BE2C (cell line): ENCODE results near the gene GATAD2A.
A peak's percentile ranks its signal among the peaks of the same experiment; 100 is the strongest.

Source experiments
- DNase-seq: peaks from one replicate; pipeline ENCODE4 v3.0.0-alpha.2; 2020
- H3K27me3 ChIP-seq: fragments of 250-450 bp; sonication (Bioruptor Pico); 2 replicates; pipeline ENCODE4 v1.5.1; 2020; ENCODE audit warnings: mild to moderate bottlenecking
- H3K36me3 ChIP-seq: fragments of 250-450 bp; sonication (Bioruptor Pico); 2 replicates; pipeline ENCODE4 v1.5.1; 2020; ENCODE audit warnings: mild to moderate bottlenecking
- H3K4me1 ChIP-seq: fragments of 250-450 bp; sonication (Bioruptor Pico); 2 replicates; pipeline ENCODE4 v1.5.1; 2020
- H3K4me3 ChIP-seq: 2 replicates; pipeline ENCODE4 v1.5.1; 2011; ENCODE audit warnings: low read depth, low read length
- H3K9me3 ChIP-seq: fragments of 250-450 bp; sonication (Bioruptor Pico); 2 replicates; pipeline ENCODE4 v1.5.1; 2020
- TF ChIP-seq, protein P1 (sequence below): IDR thresholded peaks from 2 replicates; pipeline ENCODE4 v1.5.1; 2012; ENCODE audit warnings: mild to moderate bottlenecking, low read depth, low read length

The GATAD2A gene

DNA sequence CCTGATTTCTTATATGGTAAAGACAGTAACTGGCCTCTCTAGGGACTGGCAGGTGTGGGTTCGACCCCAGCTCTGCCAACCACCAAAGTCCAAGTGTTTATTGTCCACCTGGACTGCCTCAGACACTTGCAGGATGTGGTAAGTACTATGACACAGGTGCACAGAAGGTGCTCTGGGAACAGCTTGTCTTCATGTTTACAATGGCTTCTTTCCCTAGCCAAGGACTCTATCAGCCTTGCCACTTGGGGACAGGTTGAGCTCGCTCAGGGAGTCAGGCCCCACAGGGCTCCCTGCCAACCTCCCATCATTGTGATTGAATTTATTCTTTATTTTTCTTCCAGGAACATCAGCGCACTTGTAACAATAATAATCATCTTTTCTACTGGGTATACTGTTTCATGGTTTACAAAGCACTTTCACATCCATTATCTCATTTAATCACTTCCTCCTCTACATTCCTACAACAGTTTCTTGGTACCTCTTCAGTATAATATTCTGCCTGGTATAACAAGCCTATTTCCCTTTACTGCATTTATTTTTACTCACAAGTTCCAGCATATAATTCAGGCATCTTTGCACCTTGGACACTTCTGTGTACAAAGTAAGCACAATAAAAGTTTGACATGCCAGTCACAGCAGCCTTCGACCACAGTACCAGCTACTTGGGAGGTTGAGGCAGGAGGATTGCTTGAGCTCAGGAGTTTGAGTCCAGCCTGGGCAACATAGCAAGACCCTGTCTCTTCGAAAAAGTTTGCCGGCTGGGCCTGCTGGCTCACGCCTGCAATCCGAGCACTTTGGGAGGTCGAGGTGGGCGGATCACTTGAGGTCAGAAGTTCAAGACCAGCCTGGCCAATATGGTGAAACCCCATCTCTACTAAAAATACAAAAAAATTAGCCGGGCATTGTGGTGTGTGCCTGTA is 24.2 kb upstream of the GATAD2A start:
- peaks cover 6% of the 10 kb centered on the region for H3K4me1 ChIP-seq
- H3K27me3 ChIP-seq = no peaks in the 10 kb centered on the region
- 0 out of 2 replicates have a peak, but pooled peaks cover 4% of the 10 kb centered on the region for H3K9me3 ChIP-seq
- DNase-seq = no peak
- no peaks in the 10 kb centered on the region for H3K36me3 ChIP-seq
- TF ChIP-seq, protein P1, sequence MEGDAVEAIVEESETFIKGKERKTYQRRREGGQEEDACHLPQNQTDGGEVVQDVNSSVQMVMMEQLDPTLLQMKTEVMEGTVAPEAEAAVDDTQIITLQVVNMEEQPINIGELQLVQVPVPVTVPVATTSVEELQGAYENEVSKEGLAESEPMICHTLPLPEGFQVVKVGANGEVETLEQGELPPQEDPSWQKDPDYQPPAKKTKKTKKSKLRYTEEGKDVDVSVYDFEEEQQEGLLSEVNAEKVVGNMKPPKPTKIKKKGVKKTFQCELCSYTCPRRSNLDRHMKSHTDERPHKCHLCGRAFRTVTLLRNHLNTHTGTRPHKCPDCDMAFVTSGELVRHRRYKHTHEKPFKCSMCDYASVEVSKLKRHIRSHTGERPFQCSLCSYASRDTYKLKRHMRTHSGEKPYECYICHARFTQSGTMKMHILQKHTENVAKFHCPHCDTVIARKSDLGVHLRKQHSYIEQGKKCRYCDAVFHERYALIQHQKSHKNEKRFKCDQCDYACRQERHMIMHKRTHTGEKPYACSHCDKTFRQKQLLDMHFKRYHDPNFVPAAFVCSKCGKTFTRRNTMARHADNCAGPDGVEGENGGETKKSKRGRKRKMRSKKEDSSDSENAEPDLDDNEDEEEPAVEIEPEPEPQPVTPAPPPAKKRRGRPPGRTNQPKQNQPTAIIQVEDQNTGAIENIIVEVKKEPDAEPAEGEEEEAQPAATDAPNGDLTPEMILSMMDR = no peak
- H3K4me3 ChIP-seq = no peak overlapping the region

DNA sequence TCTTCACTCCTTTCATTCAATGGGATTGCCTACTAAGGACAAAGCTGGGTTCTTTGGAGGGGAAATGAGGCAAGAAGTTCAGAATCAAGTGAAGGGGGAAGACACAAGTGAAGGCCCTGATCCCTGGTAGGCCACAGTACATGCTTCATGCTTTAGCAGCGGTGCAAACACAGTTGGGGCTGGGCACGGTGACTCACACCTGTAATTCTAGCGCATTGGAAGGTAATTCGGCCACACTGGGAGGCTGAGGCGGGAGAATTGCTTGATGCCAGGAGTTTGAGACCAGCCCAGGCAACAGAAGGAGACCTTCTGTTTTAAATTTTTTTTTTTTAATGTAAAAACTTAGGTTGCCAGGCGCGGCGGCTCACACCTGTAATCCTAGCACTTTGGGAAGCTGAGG is 23.4 kb upstream of the GATAD2A start:
- Histone ChIP-seq H3K9me3 (0 out of 2 replicates have a peak, but pooled peaks cover 4% of the 10 kb centered on the region), H3K36me3 (no peaks in the 10 kb centered on the region), H3K4me1 (peaks cover 6% of the 10 kb centered on the region), H3K4me3 (no peak overlapping the region), H3K27me3 (no peaks in the 10 kb centered on the region)
- no peak for DNase-seq
- TF ChIP-seq, protein P1 = no peak

DNA sequence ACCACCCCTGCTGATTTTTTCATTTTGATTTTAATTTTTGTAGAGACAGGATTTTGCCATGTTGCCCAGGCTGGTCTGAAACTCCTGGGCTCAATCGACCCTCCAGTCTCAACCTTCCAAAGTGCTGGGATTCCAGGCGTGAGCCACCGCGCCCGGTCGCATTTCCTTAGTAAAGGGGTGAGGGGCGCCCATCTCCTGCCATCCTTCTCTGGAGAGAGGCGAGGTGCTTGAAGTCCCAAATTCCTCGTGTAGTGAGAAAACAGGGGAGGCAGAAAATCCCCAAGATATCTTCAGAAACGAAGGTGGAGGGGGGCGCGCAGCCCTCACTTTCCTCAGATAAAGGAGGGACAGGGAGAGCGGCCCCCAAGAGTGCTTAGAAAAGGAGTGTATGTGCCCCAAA is 21.0 kb upstream of the GATAD2A start:
- no peak overlapping the region for H3K4me3 ChIP-seq
- no peak for DNase-seq
- H3K36me3 ChIP-seq = no peaks in the 10 kb centered on the region
- H3K9me3 ChIP-seq = 0 out of 2 replicates have a peak, but pooled peaks cover 4% of the 10 kb centered on the region
- H3K27me3 ChIP-seq = no peaks in the 10 kb centered on the region
- H3K4me1 ChIP-seq = peaks cover 2% of the 10 kb centered on the region
- TF ChIP-seq, protein P1 = no peak

DNA sequence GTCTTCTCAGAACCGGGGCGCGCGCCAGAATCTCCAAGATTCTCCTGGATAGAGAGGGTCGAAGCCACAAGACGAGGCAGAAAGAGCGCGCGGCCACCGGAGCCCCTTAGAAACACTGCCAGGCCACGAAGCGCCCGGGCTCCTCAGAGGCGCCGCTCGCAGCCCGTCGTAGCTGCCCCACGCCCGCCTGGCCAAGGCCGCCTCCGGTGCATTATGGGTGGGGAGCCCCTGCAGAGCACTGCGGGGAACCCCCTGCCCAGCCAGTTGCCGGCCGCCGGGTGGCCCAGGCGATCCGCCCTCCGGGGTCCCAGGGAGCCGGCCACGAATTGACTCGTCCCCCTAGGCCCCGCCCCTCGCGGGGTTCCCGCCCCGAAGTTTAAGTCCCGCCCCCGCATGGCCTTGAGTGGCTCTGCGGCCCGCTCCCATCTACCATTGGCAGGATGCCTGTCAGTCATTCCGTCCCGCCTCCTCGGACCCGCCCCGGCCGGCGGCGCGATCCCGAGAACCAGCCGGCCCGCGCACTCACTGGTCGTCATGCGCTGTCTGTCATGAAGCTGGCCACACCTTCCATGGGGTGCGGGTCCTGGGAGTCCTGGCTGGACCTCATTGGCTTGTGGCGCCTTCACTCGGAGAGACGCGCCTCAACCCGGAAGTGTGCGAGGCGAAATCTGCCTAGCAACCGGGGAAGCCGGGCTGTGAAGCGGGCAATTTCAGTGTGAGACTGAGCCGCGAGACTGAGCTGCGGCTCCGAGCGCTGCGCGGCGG is 20.2 kb upstream of the GATAD2A start:
- TF ChIP-seq, protein P1 = no peak
- peak; percentile 99 for DNase-seq
- Histone ChIP-seq H3K36me3 (no peaks in the 10 kb centered on the region), H3K4me3 (peak overlapping the region; percentile 90), H3K4me1 (peaks cover 2% of the 10 kb centered on the region), H3K27me3 (no peaks in the 10 kb centered on the region), H3K9me3 (0 out of 2 replicates have a peak, but pooled peaks cover 4% of the 10 kb centered on the region)

DNA sequence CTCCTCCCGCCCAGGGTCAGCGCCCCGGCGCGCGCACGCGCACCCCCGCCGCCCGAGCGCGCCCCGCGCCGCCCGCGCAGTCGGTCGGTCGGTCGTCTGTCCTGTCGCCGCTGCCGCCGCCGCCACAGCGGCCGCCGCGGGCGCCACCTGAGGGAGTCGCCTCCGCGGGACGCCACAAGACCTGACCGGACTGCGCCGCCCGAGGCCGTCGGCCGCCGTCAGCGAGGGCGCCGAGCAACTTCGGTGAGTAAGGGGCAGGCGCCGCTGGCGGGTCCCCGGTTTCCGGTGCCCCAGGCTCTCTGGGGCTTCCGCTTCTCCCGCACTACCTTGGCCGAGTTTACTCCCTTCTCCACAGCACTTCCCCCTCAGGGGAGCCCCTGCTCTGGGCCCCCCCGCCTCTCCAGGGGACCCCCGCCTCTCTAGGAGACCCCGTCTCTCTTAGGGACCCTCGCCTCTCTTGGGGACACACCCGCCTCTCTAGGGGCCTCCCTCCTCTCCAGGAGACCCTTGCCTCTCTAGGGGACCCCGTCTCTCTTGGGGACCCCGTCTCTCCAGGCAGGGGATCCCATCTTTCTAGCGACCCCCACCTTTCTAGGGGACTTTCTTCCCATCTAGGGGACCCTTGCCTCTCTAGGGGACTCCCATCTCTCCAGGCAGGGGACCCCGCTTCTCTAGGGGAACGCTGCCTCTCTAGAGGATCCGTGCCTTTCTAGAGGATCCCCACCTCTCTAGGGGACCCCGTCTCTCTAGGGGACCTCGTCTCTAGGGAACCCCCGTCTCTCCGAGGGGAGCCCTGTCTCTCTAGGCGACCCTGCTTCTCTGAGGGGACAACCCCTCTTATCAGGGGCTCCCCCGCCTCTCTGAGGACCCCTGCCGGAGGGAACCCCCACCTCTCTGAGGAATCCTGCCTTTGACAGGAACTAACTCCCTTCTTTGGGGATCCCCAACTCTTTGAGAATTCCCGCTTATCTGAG is 19.3 kb upstream of the GATAD2A start:
- TF ChIP-seq, protein P1 = peak; percentile 27
- H3K4me1 ChIP-seq = peaks cover 2% of the 10 kb centered on the region
- no peaks in the 10 kb centered on the region for H3K27me3 ChIP-seq
- H3K36me3 ChIP-seq = no peaks in the 10 kb centered on the region
- 0 out of 2 replicates have a peak, but pooled peaks cover 4% of the 10 kb centered on the region for H3K9me3 ChIP-seq
- H3K4me3 ChIP-seq = peak overlapping the region; percentile 90
- no peak for DNase-seq
